ENCODE data around the gene FILIP1L. TPM values are rescaled to one million over a fixed set of nuclear protein-coding genes. Genes with fewer than 3 reads are reported as not detected.

FILIP1L gene
- total and polyA plus RNA-seq, 2 of the 8 experiments (the other 6 are each of a cell fraction or from before 2014, with no cell fraction given) = 0.06 to 0.09 TPM

- no peak overlapping the region for H3K4me3 ChIP-seq (ENCODE audit: extremely low read depth in 1 of 4, insufficient read depth in 2 of 4, low read depth in 3 of 4, low read length in 4 of 4)
- FAIRE-seq (no peak), DNase-seq (ENCODE audit: low read depth in 1 of 2, low spot score in 2 of 2) (no peak)
- no peaks in the 10 kb centered on the region for H3K27me3 ChIP-seq (replicated peaks in 1 of 4; ENCODE audit: control insufficient read depth in 3 of 4, extremely low read depth in 1 of 4, insufficient read depth in 3 of 4, low read length in 3 of 4)
- H2BK12ac ChIP-seq (ENCODE audit: low read depth, low read length) = no peak overlapping the region
- ChIA-PET CTCF (ENCODE audit: partially characterized antibody) (interaction anchor here (0.6 kb wide), 1 partner anchor 65 kb away, joined by 3 read pairs; no protein-coding TSS in a partner anchor), POLR2A (ENCODE audit: partially characterized antibody) (no interaction called here)
- H2AFZ ChIP-seq (ENCODE audit: low read length) = no peak overlapping the region
- no peak overlapping the region for H3K4ac ChIP-seq (replicated peaks; ENCODE audit: insufficient read length, low read depth, low read length)
- no peak overlapping the region for H3K27ac ChIP-seq (ENCODE audit: low read depth, low read length)
- 71% methylated on average over 5 of the region's 5 CpGs; no CpG with 5 or more reads in 1 of the 2 experiments for WGBS, 2 experiments (ENCODE audit: extremely low coverage in 1 of 2, insufficient coverage in 1 of 2, insufficient read length in 1 of 2, insufficient replicate concordance in 2 of 2, low coverage in 1 of 2, low lambda C conversion rate in 2 of 2, missing lambda C conversion rate in 1 of 2)
- H3K4me1 ChIP-seq (replicated peaks in 1 of 4; ENCODE audit: control insufficient read depth in 3 of 4, insufficient read depth in 4 of 4, low read length in 3 of 4) = no peaks in the 10 kb centered on the region; a peak in 1 of 7 replicates
- no peak overlapping the region for H3K18ac ChIP-seq (ENCODE audit: extremely low read depth, low read length)
- no peaks in the 10 kb centered on the region for H3K23me2 ChIP-seq (ENCODE audit: low read depth, low read length)
- H4K91ac ChIP-seq (replicated peaks; ENCODE audit: insufficient read length, low read length) = no peak overlapping the region
- no peaks in the 10 kb centered on the region for H3K79me1 ChIP-seq (ENCODE audit: low read depth, low read length)
- no peak overlapping the region for H3K14ac ChIP-seq (ENCODE audit: insufficient read length)
- no peak overlapping the region for H2BK120ac ChIP-seq (replicated peaks; ENCODE audit: low read depth, low read length)
- H3K56ac ChIP-seq (replicated peaks; ENCODE audit: insufficient read length, low read depth, low read length) = no peak overlapping the region
- H3K23ac ChIP-seq (ENCODE audit: insufficient read length) = no peak overlapping the region
- H3K9ac ChIP-seq (replicated peaks in 1 of 4; ENCODE audit: extremely low read depth in 1 of 4, low read depth in 3 of 4, low read length in 3 of 4) = no peak overlapping the region
- H2BK20ac ChIP-seq (ENCODE audit: low read length) = no peak overlapping the region
- H3K36me3 ChIP-seq (ENCODE audit: control insufficient read depth in 2 of 4, insufficient read depth in 4 of 4, low read length in 3 of 4) = no peaks in the 10 kb centered on the region
- H3K4me2 ChIP-seq (ENCODE audit: insufficient read depth in 1 of 2, low read depth in 2 of 2, low read length in 2 of 2) = no peak overlapping the region
- no peak overlapping the region for H2AK5ac ChIP-seq (ENCODE audit: low read depth, low read length)
- no peaks in the 10 kb centered on the region for H3K9me3 ChIP-seq (ENCODE audit: insufficient read depth in 2 of 2, low read depth in 1 of 2, low read length in 1 of 2)
- H2BK5ac ChIP-seq (ENCODE audit: low read depth, low read length) = no peak overlapping the region
- H2BK15ac ChIP-seq (ENCODE audit: low read length) = no peak overlapping the region
- peaks cover 0 to 3% of the 10 kb centered on the region in 2 experiments; a peak in 1 of 4 replicates for H3K79me2 ChIP-seq (ENCODE audit: control insufficient read depth in 1 of 2, insufficient read depth in 2 of 2, low read length in 2 of 2)
- H4K5ac ChIP-seq (ENCODE audit: insufficient read length, low read depth, low read length) = no peak overlapping the region
- H4K8ac ChIP-seq (ENCODE audit: extremely low read depth, insufficient read depth, low read length) = no peak overlapping the region
- no peaks in the 10 kb centered on the region for H4K20me1 ChIP-seq (replicated peaks in 1 of 2; ENCODE audit: control insufficient read depth in 1 of 2, insufficient read depth in 2 of 2, low read length in 2 of 2)
- TF ChIP-seq MAX (IDR thresholded peaks at IDR 0.05) (no peak), BACH1 (IDR thresholded peaks at IDR 0.05; ENCODE audit: low read length) (no peak), JUN (IDR thresholded peaks at IDR 0.05; ENCODE audit: low read depth, low read length) (no peak), GABPA (IDR thresholded peaks at IDR 0.05; ENCODE audit: borderline replicate concordance, insufficient read depth, low read length) (no peak), POLR2A (IDR thresholded peaks at IDR 0.05; ENCODE audit: control extremely low read depth in 1 of 2, low read depth in 2 of 2, low read length in 2 of 2) (no peak), BRCA1 (IDR thresholded peaks at IDR 0.05; ENCODE audit: low read depth, low read length) (no peak), SIX5 (IDR thresholded peaks at IDR 0.05; ENCODE audit: low read depth, low read length) (no peak), TBP (IDR thresholded peaks at IDR 0.05; ENCODE audit: low read depth, low read length) (no peak), SAP30 (IDR thresholded peaks at IDR 0.05; ENCODE audit: insufficient read depth, insufficient replicate concordance, low read length) (no peak), PHF8 (conservative IDR thresholded peaks at IDR 0.05; ENCODE audit: low read depth, low read length) (no peak), RNF2 (IDR thresholded peaks at IDR 0.05; ENCODE audit: borderline replicate concordance, low read depth, low read length, missing control alignments, poor library complexity, severe bottlenecking) (no peak), SP4 (IDR thresholded peaks at IDR 0.05; ENCODE audit: low read length) (no peak)
Measured at GRCh38 chr3:99960123-99960878, 154.0 kb downstream of the FILIP1L start.

Measured in H1 (cell line).